Stomach (tissue), 4 donors: ENCODE measurements around the gene MUC5AC.

ENCODE experiments used
- EP300 ChIP-seq: sonication (generic); formaldehyde crosslinking; IDR thresholded peaks from one replicate; pipeline ENCODE4 v1.6.1; 2017; ENCODE audit warnings: antibody characterized with exemption
- POLR2A ChIP-seq, 4 donors: fragments of 450-650 bp; IDR thresholded peaks; one replicate each; pipeline ENCODE4 v1.6.1; 2016; ENCODE audit warnings: antibody characterized with exemption in 4 of 4, control low read depth in 2 of 4, mild to moderate bottlenecking in 1 of 4, moderate library complexity in 1 of 4
- POLR2AphosphoS5 ChIP-seq, 3 donors: sonication (generic); formaldehyde crosslinking; IDR thresholded peaks; one replicate each; pipeline ENCODE4 v1.6.1; 2016; ENCODE audit warnings: antibody characterized with exemption in 3 of 3
- TF ChIP-seq, protein P1 (sequence below), 7 experiments: fragments of 450-650 bp in 4 of 7; fragments of 200-600 bp in 3 of 7; sonication (generic) in 3 of 7; IDR thresholded peaks; one replicate each; pipeline ENCODE4 v1.5.1; 2016 to 2019; ENCODE audit warnings: antibody characterized with exemption in 7 of 7, control low read depth in 2 of 7, mild to moderate bottlenecking in 1 of 7

DNA sequence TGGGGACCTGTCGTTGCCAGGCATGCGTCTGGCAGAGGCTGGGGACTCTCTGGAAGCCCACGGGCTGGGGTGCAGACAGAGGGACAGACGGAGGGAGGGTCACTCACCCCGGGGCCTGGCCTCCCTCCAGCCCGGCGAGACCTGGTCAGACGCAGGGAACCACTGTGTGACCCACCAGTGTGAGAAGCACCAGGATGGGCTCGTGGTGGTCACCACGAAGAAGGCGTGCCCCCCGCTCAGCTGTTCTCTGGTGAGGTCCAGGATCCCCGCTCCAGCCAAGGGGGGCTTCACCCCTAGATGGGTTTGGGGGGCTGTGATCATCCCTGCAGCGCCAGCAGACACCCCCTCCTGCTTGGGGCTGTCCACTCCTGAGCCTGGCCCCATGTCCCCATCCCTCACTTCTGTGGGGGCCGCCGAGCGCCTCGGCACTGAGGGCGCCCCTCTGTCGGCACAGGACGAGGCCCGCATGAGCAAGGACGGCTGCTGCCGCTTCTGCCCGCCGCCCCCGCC lies 41.5 kb downstream of the MUC5AC start:
- no peak for TF ChIP-seq POLR2A (IDR thresholded peaks at IDR 0.05)
- TF ChIP-seq, protein P1, sequence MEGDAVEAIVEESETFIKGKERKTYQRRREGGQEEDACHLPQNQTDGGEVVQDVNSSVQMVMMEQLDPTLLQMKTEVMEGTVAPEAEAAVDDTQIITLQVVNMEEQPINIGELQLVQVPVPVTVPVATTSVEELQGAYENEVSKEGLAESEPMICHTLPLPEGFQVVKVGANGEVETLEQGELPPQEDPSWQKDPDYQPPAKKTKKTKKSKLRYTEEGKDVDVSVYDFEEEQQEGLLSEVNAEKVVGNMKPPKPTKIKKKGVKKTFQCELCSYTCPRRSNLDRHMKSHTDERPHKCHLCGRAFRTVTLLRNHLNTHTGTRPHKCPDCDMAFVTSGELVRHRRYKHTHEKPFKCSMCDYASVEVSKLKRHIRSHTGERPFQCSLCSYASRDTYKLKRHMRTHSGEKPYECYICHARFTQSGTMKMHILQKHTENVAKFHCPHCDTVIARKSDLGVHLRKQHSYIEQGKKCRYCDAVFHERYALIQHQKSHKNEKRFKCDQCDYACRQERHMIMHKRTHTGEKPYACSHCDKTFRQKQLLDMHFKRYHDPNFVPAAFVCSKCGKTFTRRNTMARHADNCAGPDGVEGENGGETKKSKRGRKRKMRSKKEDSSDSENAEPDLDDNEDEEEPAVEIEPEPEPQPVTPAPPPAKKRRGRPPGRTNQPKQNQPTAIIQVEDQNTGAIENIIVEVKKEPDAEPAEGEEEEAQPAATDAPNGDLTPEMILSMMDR (IDR thresholded peaks at IDR 0.05): no peak
- no peak for TF ChIP-seq EP300
- no peak for TF ChIP-seq POLR2AphosphoS5 (IDR thresholded peaks at IDR 0.05)
